GM12801 (cell line): ENCODE measurements around the gene ZYX.

ENCODE experiments used
- TF ChIP-seq, protein P1 (sequence below): IDR thresholded peaks from one replicate; pipeline ENCODE4 v1.5.1; 2011; ENCODE audit warnings: control low read depth; ENCODE audit not compliant: insufficient read length; ENCODE audit errors: extremely low read depth

The ZYX gene

DNA sequence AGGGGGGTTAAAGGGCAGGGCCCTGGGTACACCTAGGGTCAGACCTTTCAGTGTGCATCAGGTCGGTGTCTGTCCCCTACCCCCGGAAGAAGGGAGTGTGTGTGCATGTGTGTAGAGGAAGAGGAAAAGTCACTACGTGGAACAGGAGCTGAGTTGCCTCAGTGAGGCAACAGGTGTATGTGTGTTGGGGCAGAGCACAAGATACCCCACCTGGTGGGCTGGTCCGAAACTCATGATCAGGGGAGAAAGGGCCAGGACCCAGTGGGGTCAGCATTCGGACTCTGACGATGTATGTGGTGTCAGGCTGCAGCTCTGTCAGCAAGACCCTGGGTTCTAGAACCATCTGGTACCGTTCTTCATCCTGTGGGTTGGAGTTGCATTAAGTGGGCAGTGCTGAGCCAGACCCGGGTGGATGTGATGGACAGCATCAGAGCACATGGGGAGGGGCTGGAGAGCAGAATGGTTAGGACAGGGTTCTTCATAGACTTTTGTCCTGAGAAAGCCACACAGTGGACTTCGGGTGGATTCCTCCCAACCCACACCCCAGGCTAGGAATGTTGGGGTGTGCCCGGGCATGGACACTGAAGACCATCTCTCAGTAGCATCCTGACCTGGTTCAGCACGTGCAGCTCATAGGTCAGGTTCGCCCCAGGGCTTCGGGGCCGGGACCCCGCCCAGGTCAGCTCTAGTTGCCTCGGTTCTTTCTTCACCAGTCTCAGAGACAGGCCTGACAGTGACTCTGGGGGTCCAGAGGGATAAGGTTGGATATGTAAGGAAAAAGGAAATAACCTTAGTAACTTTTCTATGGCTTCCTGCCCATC, 16.8 kb downstream of the ZYX start:
- TF ChIP-seq, protein P1, sequence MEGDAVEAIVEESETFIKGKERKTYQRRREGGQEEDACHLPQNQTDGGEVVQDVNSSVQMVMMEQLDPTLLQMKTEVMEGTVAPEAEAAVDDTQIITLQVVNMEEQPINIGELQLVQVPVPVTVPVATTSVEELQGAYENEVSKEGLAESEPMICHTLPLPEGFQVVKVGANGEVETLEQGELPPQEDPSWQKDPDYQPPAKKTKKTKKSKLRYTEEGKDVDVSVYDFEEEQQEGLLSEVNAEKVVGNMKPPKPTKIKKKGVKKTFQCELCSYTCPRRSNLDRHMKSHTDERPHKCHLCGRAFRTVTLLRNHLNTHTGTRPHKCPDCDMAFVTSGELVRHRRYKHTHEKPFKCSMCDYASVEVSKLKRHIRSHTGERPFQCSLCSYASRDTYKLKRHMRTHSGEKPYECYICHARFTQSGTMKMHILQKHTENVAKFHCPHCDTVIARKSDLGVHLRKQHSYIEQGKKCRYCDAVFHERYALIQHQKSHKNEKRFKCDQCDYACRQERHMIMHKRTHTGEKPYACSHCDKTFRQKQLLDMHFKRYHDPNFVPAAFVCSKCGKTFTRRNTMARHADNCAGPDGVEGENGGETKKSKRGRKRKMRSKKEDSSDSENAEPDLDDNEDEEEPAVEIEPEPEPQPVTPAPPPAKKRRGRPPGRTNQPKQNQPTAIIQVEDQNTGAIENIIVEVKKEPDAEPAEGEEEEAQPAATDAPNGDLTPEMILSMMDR: no peak

DNA sequence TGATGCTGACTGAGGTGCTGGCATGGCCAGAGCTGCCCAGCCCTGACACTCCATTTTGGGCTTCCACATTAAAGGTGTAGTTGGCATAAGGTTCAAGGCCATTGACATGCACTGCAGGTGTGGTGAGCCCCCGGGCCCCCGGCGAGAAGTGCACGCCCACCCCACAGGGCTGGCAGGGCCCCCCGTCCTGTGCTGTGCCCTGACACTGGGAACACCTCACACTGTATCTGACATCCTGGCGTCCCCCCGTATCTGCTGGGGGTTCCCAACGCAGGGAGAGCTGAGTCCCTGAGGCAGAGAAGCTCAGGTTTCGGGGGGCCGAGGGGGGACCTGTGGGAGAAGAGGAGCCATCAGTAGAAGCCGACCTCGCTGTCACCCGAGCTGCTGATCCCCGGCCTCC, 17.5 kb downstream of the ZYX start:
- TF ChIP-seq, protein P1: no peak

DNA sequence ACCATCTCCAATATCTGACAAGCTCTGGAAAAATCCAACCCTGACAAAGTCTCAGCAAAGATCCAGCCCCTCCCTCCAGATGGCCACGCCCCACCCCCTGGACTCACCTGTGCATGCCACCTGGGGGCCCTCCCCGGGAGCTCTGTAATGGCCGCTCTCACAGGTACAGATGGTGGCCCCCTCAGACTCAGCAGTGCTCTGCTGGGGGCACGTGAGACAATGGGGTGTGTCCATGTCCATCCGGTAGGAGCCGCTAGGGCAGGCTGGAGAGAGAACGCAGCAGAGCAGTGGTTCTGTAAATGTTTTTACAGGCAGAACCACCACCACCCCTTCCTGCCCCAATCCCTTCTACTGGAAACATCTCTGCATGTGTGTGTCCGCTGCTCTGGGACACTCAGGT, 18.0 kb downstream of the ZYX start:
- TF ChIP-seq, protein P1: no peak

DNA sequence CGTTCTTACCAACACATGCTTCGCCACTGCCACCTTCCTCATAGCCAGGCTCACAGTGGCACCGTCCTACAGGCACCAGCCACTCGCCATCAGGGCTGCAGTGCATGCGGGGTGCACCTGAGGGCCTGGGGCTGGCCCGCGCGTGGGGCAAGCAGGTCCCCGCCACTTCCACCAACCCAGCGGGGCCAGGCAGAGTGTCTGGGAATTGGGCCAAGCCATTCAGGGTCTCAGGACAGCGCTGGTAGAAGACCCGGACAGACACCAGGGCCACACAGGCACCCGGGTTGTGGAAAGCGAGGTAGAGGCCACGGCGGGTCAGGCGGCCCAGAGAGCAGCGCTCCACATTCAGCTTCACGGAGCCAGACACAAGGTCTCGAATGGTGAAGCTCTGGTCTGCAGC, 18.5 kb downstream of the ZYX start:
- TF ChIP-seq, protein P1: no peak

DNA sequence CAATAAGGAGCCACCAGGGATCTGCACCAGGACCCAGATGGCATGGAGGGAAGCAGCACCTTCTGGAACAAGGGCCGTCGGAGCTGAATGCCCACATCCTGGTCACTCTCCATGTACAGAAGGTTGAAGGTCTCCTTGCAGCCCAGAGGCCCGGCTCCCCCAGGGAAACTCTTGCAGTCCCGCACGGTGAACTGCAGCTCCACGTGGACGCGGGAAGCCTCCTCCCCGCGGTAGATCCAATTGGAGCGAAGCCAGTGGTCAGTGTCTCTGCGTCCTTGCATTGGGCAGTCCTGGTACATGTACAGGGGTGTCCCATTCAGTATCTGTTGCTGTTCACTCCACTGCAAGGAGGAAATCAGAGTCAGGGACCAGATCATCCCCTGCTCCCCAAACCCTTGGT, 20.1 kb downstream of the ZYX start:
- TF ChIP-seq, protein P1: no peak

DNA sequence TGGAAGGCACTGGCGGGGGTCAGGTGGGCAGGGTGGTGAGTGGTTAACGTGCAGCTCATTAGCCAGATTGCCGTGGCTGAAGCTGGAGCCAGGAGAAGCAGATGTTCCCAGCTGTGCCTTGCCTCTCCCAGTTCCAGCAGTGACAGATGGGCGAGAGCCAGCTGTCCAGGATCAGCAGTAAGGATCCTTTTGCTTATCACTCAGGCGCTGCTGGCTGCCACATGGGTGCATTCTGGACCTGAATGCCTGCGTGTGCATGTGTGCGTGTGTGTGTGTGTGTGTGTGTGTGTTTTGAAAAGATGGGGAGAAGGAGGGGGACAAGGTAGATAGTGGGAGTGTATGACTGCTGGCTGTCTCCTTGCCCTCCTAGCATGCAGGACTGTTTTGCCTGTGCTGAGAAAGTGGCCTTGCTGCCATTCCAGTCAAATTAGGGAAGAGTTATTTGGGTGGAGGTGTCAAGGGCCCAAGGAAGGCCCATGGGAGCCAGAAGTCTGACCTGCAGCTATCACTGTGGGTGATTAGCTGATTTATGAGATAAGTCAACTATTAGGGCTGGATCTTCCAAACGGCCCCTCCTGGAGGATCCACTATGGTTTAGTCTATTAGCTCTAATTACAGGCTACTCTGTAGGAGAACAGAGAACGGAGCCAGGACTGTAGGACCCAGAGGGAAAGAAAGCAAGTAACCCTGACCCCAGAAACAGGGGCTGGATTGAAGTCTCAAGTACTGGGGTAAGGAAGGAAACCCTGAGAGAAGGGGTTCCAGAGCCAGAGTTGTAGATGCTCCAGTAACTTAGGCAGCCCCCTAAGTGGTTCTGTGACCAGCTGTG, 24.2 kb downstream of the ZYX start:
- TF ChIP-seq, protein P1: no peak

DNA sequence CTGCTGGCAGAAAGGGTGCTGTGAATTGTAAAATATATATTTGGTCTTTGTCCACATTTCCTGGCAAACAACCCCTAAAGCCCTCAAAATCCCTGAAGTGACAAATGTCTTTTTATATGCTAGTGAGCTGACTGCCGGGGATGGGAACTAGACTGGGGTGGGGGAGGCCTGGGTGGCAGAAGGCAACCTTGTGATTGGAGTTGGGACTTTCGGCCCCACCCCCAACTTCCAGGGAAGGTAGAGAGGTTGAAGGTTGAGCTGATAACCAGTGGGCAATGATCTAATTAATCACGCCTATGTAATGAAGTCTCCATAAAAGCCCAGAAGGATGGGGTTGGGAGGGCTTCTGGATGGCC, 24.8 kb downstream of the ZYX start:
- TF ChIP-seq, protein P1: no peak
